Tibial nerve (tissue), 4 donors: ENCODE results near the gene MOV10L1. TPM values are rescaled to one million over a fixed set of nuclear protein-coding genes. Genes with fewer than 3 reads are reported as not detected.

ENCODE experiments used
- DNase-seq, 2 donors: peaks; one replicate each; pipeline ENCODE4 v3.0.0-alpha.2; 2019; ENCODE audit warnings: low spot score in 2 of 2
- H3K27ac ChIP-seq, 4 donors: fragments of 200-600 bp; sonication (generic) in 3 of 4; one replicate each; pipeline ENCODE4 v1.5.1; 2017 to 2019; ENCODE audit warnings: mild to moderate bottlenecking in 1 of 4
- H3K27me3 ChIP-seq, 2 donors: fragments of 200-600 bp; sonication (generic) in 1 of 2; one replicate each; pipeline versions ENCODE4 v1.5.1 to v1.6.0; 2017 to 2019
- H3K36me3 ChIP-seq, 3 donors: fragments of 200-600 bp; sonication (generic); one replicate each; pipeline ENCODE4 v1.5.1; 2018 to 2019
- H3K4me1 ChIP-seq, 4 donors: fragments of 200-600 bp; sonication (generic) in 3 of 4; one replicate each; pipeline ENCODE4 v1.5.1; 2017 to 2019
- H3K4me3 ChIP-seq, 4 donors: fragments of 200-600 bp; sonication (generic) in 3 of 4; one replicate each; pipeline ENCODE4 v1.5.1; 2017 to 2019; ENCODE audit warnings: mild to moderate bottlenecking in 1 of 4, moderate library complexity in 1 of 4
- H3K9me3 ChIP-seq, 4 donors: fragments of 200-600 bp; sonication (generic) in 3 of 4; one replicate each; pipeline ENCODE4 v1.5.1; 2017 to 2019
- CTCF ChIP-seq, 5 experiments: fragments of 200-600 bp in 3 of 5; fragments of 450-650 bp in 2 of 5; sonication (generic) in 3 of 5; IDR thresholded peaks; one replicate each; pipeline ENCODE4 v1.5.1; 2016 to 2019; ENCODE audit warnings: antibody characterized with exemption in 5 of 5, mild to moderate bottlenecking in 3 of 5, moderate library complexity in 2 of 5
- EP300 ChIP-seq, 2 donors: sonication (generic); formaldehyde crosslinking; IDR thresholded peaks; one replicate each; pipeline ENCODE4 v1.6.1; 2017; ENCODE audit warnings: antibody characterized with exemption in 2 of 2, mild to moderate bottlenecking in 1 of 2
- POLR2A ChIP-seq, 2 donors: fragments of 450-650 bp; IDR thresholded peaks; one replicate each; pipeline ENCODE4 v1.6.1; 2017; ENCODE audit warnings: antibody characterized with exemption in 2 of 2, mild to moderate bottlenecking in 2 of 2, moderate library complexity in 2 of 2
- WGBS, 2 donors: methylation state at CpG; one replicate each; pipeline ENCODE4 v1.1.5; 2018; 5-methylcytosine and 5-hydroxymethylcytosine counted together
- total RNA-seq, 4 donors: library from RNA; depleted of rRNA; stranded (reverse); fragments of >200 nt; gene quantifications; one replicate each; pipeline ENCODE4 v1.1.0, GENCODE V29; 2016

The MOV10L1 gene
- total RNA-seq, 4 donors from 2014 or later: 1.0 to 3.7 (median 2.6) TPM

- H3K4me3 ChIP-seq: no peak overlapping the region
- no peak for TF ChIP-seq POLR2A (IDR thresholded peaks at IDR 0.05)
- no peak for TF ChIP-seq EP300 (IDR thresholded peaks at IDR 0.05)
- TF ChIP-seq CTCF (IDR thresholded peaks at IDR 0.05): no peak
- no peak for DNase-seq
- WGBS, 2 donors: 74 to 82% methylated on average over 22 to 25 of the region's 25 CpGs
- H3K27me3 ChIP-seq: no peaks in the 10 kb centered on the region
- H3K4me1 ChIP-seq: peaks cover 0 to 45% (median 31%) of the 10 kb centered on the region in 4 donors
- peak overlapping the region in 2 of 4 donors; percentile 63 to 93 for H3K27ac ChIP-seq
- no peaks in the 10 kb centered on the region for H3K9me3 ChIP-seq
- H3K36me3 ChIP-seq: peaks cover 0 to 47% (median 7%) of the 10 kb centered on the region in 3 donors
Measured at GRCh38 chr22:50192436-50193204, 102.8 kb downstream of the MOV10L1 start.

- no peaks in the 10 kb centered on the region for H3K9me3 ChIP-seq
- TF ChIP-seq CTCF (IDR thresholded peaks at IDR 0.05) (no peak), POLR2A (IDR thresholded peaks at IDR 0.05) (no peak), EP300 (IDR thresholded peaks at IDR 0.05) (no peak)
- no peaks in the 10 kb centered on the region for H3K27me3 ChIP-seq
- no peak overlapping the region for H3K27ac ChIP-seq
- 74 to 80% methylated on average over 2 to 3 of the region's 8 CpGs for WGBS, 2 donors
- H3K36me3 ChIP-seq: peaks cover 0 to 57% (median 7%) of the 10 kb centered on the region in 3 donors
- peaks cover 0 to 45% (median 29%) of the 10 kb centered on the region in 4 donors for H3K4me1 ChIP-seq
- no peak for DNase-seq
- H3K4me3 ChIP-seq: no peak overlapping the region
Measured at GRCh38 chr22:50193621-50194020, 103.8 kb downstream of the MOV10L1 start.

GRCh38 chr22:50194037-50194805 is 104.4 kb downstream of the MOV10L1 start:
- TF ChIP-seq EP300 (IDR thresholded peaks at IDR 0.05) (no peak), CTCF (IDR thresholded peaks at IDR 0.05) (no peak), POLR2A (IDR thresholded peaks at IDR 0.05) (no peak)
- Histone ChIP-seq H3K9me3 (no peaks in the 10 kb centered on the region), H3K36me3 (peaks cover 0 to 63% (median 7%) of the 10 kb centered on the region in 3 donors), H3K27ac (no peak overlapping the region), H3K4me3 (no peak overlapping the region), H3K27me3 (no peaks in the 10 kb centered on the region), H3K4me1 (peaks cover 0 to 41% (median 26%) of the 10 kb centered on the region in 4 donors)
- 88 to 89% methylated on average over 26 to 37 of the region's 44 CpGs for WGBS, 2 donors
- no peak for DNase-seq

- H3K4me3 ChIP-seq: no peak overlapping the region
- no peak for DNase-seq
- TF ChIP-seq EP300 (IDR thresholded peaks at IDR 0.05): no peak
- no peak for TF ChIP-seq POLR2A (IDR thresholded peaks at IDR 0.05)
- no peak for TF ChIP-seq CTCF (IDR thresholded peaks at IDR 0.05)
- WGBS, 2 donors: 87 to 90% methylated on average over 8 to 18 of the region's 18 CpGs
- H3K4me1 ChIP-seq: peaks cover 0 to 29% (median 17%) of the 10 kb centered on the region in 4 donors
- H3K27me3 ChIP-seq: no peaks in the 10 kb centered on the region
- H3K9me3 ChIP-seq: no peaks in the 10 kb centered on the region
- no peak overlapping the region for H3K27ac ChIP-seq
- H3K36me3 ChIP-seq: peaks cover 0 to 65% (median 7%) of the 10 kb centered on the region in 3 donors
Measured at GRCh38 chr22:50196256-50196655, 106.5 kb downstream of the MOV10L1 start.
